ENCODE results near the gene SELENOO. TPM values are rescaled to one million over a fixed set of nuclear protein-coding genes. Genes with fewer than 3 reads are reported as not detected.
A peak's percentile ranks its signal among the peaks of the same experiment; 100 is the strongest.

Gene SELENOO
- polyA plus RNA-seq, 1 experiment, result 6.8 TPM

- ChIA-PET POLR2A (no interaction called here), CTCF (interaction anchor here (0.6 kb wide), 1 partner anchor 472 kb away, joined by 3 read pairs; no protein-coding TSS in a partner anchor)
- TF ChIP-seq CTCF (IDR thresholded peaks at IDR 0.05; ENCODE audit: low read depth, low read length), result peak; percentile 24; the same call in 1 of the 2 replicates
- peak overlapping the region; percentile 39 for H3K27ac ChIP-seq (ENCODE audit: low read depth, low read length)
- H3K9me3 ChIP-seq (ENCODE audit: control insufficient read depth, insufficient read depth, low read length), result no peaks in the 10 kb centered on the region; the same call in 1 of the 2 replicates
- H3K4me3 ChIP-seq (ENCODE audit: low read depth, low read length), result peak overlapping the region; percentile 42
- no peak for DNase-seq (ENCODE audit: low read depth, low spot score)
- H3K27me3 ChIP-seq (ENCODE audit: control insufficient read depth, insufficient read depth, low read length), result no peaks in the 10 kb centered on the region
Observed at GRCh38 chr22:50190182-50190940, 10.4 kb upstream of the SELENOO start.

DNA sequence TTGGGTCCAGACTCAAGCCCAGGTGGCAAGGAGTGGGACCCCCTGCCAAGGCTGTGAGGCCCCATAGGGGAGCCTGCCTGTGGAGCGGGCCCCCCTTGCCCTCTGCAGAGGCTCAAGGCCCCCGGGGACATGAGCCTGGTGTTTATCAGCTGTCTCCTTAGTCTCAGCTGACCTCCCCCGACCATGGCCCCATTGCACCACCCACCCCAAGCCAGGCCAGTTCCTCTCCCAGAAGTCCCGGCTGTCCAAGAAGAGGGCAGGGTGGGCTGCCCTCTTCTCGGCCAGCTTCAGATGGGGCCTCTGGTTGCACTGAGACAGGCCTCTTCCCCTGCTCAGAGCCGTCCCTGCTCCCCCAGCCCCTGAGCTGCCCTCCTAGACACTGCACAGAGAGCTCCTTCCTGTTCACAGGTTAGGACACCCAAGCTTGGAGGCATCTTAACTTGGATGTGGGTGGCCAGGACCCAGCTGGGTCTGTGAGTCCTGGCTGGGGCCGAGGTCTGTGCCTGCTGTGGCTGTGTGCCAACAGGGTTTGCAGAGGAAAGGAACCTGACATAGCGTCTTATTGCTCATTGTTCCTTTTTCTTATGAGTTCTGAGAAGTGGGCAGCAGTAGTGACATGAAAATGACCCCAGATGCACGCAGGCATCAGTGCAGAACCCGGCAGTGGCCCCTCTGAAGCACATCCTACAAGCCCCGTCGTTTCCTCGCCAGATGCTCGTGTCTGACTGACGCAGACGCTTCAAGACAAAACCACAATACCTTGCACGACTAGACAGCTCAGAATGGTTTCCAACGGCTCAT lies 9.7 kb upstream of the SELENOO start:
- ChIA-PET POLR2A (no interaction called here), CTCF (interaction anchor here (0.6 kb wide), 1 partner anchor 206 kb away, joined by 3 read pairs; no protein-coding TSS in a partner anchor)
- no peak for DNase-seq (ENCODE audit: low read depth, low spot score)
- Histone ChIP-seq H3K27me3 (ENCODE audit: control insufficient read depth, insufficient read depth, low read length) (no peaks in the 10 kb centered on the region), H3K4me3 (ENCODE audit: low read depth, low read length) (peak overlapping the region; percentile 42), H3K9me3 (ENCODE audit: control insufficient read depth, insufficient read depth, low read length) (no peaks in the 10 kb centered on the region; the same call in 1 of the 2 replicates), H3K27ac (ENCODE audit: low read depth, low read length) (peak overlapping the region; percentile 39)
- TF ChIP-seq CTCF (IDR thresholded peaks at IDR 0.05; ENCODE audit: low read depth, low read length), result no peak

- ChIA-PET CTCF (no interaction called here), POLR2A (no interaction called here)
- Histone ChIP-seq H3K27ac (ENCODE audit: low read depth, low read length) (no peak overlapping the region), H3K9me3 (ENCODE audit: control insufficient read depth, insufficient read depth, low read length) (no peaks in the 10 kb centered on the region; the same call in 1 of the 2 replicates), H3K4me3 (ENCODE audit: low read depth, low read length) (no peak overlapping the region), H3K27me3 (ENCODE audit: control insufficient read depth, insufficient read depth, low read length) (no peaks in the 10 kb centered on the region)
- no peak for DNase-seq (ENCODE audit: low read depth, low spot score)
- TF ChIP-seq CTCF (IDR thresholded peaks at IDR 0.05; ENCODE audit: low read depth, low read length), result no peak
Observed at GRCh38 chr22:50192436-50193204, 8.2 kb upstream of the SELENOO start.

DNA sequence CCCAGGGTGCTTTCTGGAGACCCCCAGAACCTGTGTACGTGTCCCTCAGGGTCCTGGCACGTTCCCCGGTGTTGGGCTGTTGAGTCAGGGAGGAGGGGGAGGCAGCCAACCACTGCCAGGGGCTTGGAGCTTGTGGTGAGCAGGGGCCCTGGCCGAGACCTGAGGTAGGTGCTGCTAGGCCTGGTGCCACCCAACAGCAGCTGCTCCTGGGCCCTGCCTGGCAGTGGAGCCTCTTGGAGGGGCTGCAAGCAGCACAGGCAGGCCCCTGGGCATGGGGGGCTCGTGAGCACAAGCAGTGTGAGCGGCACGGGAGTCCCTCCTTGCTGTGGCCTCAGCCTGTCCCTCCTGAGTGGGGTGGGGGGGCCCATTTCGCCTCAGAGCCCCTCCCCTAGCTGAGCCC lies 7.2 kb upstream of the SELENOO start:
- Histone ChIP-seq H3K27me3 (ENCODE audit: control insufficient read depth, insufficient read depth, low read length) (no peaks in the 10 kb centered on the region), H3K4me3 (ENCODE audit: low read depth, low read length) (no peak overlapping the region), H3K9me3 (ENCODE audit: control insufficient read depth, insufficient read depth, low read length) (no peaks in the 10 kb centered on the region; the same call in 1 of the 2 replicates), H3K27ac (ENCODE audit: low read depth, low read length) (no peak overlapping the region)
- POLR2A ChIA-PET, result no interaction called here
- no peak for TF ChIP-seq CTCF (IDR thresholded peaks at IDR 0.05; ENCODE audit: low read depth, low read length)
- CTCF ChIA-PET, result no interaction called here
- no peak for DNase-seq (ENCODE audit: low read depth, low spot score)

Data from AG04450 (cell line).